Uterus (tissue), 4 donors: Measurements from ENCODE around the gene MFAP4. TPM values are rescaled to one million over a fixed set of nuclear protein-coding genes. Genes with fewer than 3 reads are reported as not detected.

Source experiments
- DNase-seq, 2 donors: peaks; one replicate each; pipeline ENCODE4 v3.0.0-alpha.2; 2019 to 2020
- H3K27ac ChIP-seq, 2 donors: fragments of 200-600 bp; sonication (generic); 1 replicate in 1 of 2; 2 replicates in 1 of 2; pipeline ENCODE4 v1.5.1; 2016 to 2018
- H3K27me3 ChIP-seq, 2 donors: fragments of 200-600 bp; sonication (generic); one replicate each; pipeline ENCODE4 v1.5.1; 2018 to 2019; ENCODE audit warnings: control low read depth in 1 of 2
- H3K36me3 ChIP-seq, 2 donors: fragments of 200-600 bp; sonication (generic); one replicate each; pipeline ENCODE4 v1.5.1; 2019; ENCODE audit warnings: control low read depth in 1 of 2
- H3K4me1 ChIP-seq, 2 donors: fragments of 200-600 bp; sonication (generic); one replicate each; pipeline ENCODE4 v1.5.1; 2018 to 2019; ENCODE audit warnings: control low read depth in 1 of 2
- H3K4me3 ChIP-seq, 2 donors: fragments of 200-600 bp; sonication (generic); 1 replicate in 1 of 2; 2 replicates in 1 of 2; pipeline ENCODE4 v1.5.1; 2018 to 2019; ENCODE audit warnings: mild to moderate bottlenecking in 1 of 2
- H3K9me3 ChIP-seq, 2 donors: fragments of 200-600 bp; sonication (generic); one replicate each; pipeline ENCODE4 v1.5.1; 2019; ENCODE audit warnings: control low read depth in 1 of 2
- CTCF ChIP-seq, 4 experiments: fragments of 200-600 bp in 2 of 4; fragments of 450-650 bp in 2 of 4; sonication (generic) in 2 of 4; IDR thresholded peaks; one replicate each; pipeline ENCODE4 v1.5.1; 2016 to 2019; ENCODE audit warnings: antibody characterized with exemption in 4 of 4, mild to moderate bottlenecking in 2 of 4, moderate library complexity in 1 of 4
- POLR2A ChIP-seq, 2 donors: fragments of 450-650 bp; IDR thresholded peaks; one replicate each; pipeline ENCODE4 v1.6.1; 2016; ENCODE audit warnings: antibody characterized with exemption in 2 of 2, mild to moderate bottlenecking in 1 of 2, moderate library complexity in 1 of 2
- intact Hi-C: fragments of 100-400 bp; cut with DNase I; formaldehyde crosslinking; loops from one replicate; pipeline ENCODE4 v1.15.1; 2023; ENCODE audit warnings: low total_unique reads
- total RNA-seq, 4 donors: library from RNA; depleted of rRNA in 3 of 4; stranded (reverse); fragments of >200 nt in 3 of 4; gene quantifications; one replicate each; pipeline versions ENCODE4 v1.1.0 to v1.2.4, GENCODE V29; 2014 to 2023
- donor health status: DM: yes; HTN: yes; CAD: no.

The MFAP4 gene
- total RNA-seq, 4 donors from 2014 or later: 81.2 to 149 (median 117) TPM

GRCh38 chr17:19410091-19410490 is 23.1 kb upstream of the MFAP4 start:
- H3K9me3 ChIP-seq: no peaks in the 10 kb centered on the region
- H3K36me3 ChIP-seq: no peaks in the 10 kb centered on the region
- H3K4me1 ChIP-seq: peaks cover 0 to 2% of the 10 kb centered on the region in 2 donors
- DNase-seq: no peak
- intact Hi-C loops: no loop called here
- no peak overlapping the region for H3K4me3 ChIP-seq
- H3K27me3 ChIP-seq: no peaks in the 10 kb centered on the region
- H3K27ac ChIP-seq: no peak overlapping the region
- no peak for TF ChIP-seq POLR2A (IDR thresholded peaks at IDR 0.05)
- TF ChIP-seq CTCF (IDR thresholded peaks at IDR 0.05): no peak

- intact Hi-C loops: no loop called here
- Histone ChIP-seq H3K4me1 (peaks cover 0 to 2% of the 10 kb centered on the region in 2 donors), H3K9me3 (no peaks in the 10 kb centered on the region), H3K27me3 (no peaks in the 10 kb centered on the region), H3K27ac (no peak overlapping the region), H3K4me3 (no peak overlapping the region), H3K36me3 (no peaks in the 10 kb centered on the region)
- no peak for TF ChIP-seq CTCF (IDR thresholded peaks at IDR 0.05)
- no peak for TF ChIP-seq POLR2A (IDR thresholded peaks at IDR 0.05)
- DNase-seq: no peak
Measured at GRCh38 chr17:19409509-19409908, 22.5 kb upstream of the MFAP4 start.

GRCh38 chr17:19409066-19409465 is 22.1 kb upstream of the MFAP4 start:
- no peak for DNase-seq
- TF ChIP-seq CTCF (IDR thresholded peaks at IDR 0.05): no peak
- TF ChIP-seq POLR2A (IDR thresholded peaks at IDR 0.05): no peak
- Histone ChIP-seq H3K36me3 (no peaks in the 10 kb centered on the region), H3K27ac (no peak overlapping the region), H3K27me3 (no peaks in the 10 kb centered on the region), H3K9me3 (no peaks in the 10 kb centered on the region), H3K4me3 (no peak overlapping the region), H3K4me1 (peaks cover 0 to 2% of the 10 kb centered on the region in 2 donors)
- intact Hi-C loops: no loop called here

- no peak for DNase-seq
- intact Hi-C loops: no loop called here
- H3K9me3 ChIP-seq: no peaks in the 10 kb centered on the region
Measured at GRCh38 chr17:19408346-19408710, 21.3 kb upstream of the MFAP4 start.

More at GRCh38 chr17:19408346-19408710, 21.3 kb upstream of the MFAP4 start:
- Histone ChIP-seq H3K27me3 (no peaks in the 10 kb centered on the region), H3K36me3 (no peaks in the 10 kb centered on the region), H3K4me3 (no peak overlapping the region), H3K27ac (no peak overlapping the region), H3K4me1 (peaks cover 0 to 2% of the 10 kb centered on the region in 2 donors)
- TF ChIP-seq CTCF (IDR thresholded peaks at IDR 0.05): no peak
- no peak for TF ChIP-seq POLR2A (IDR thresholded peaks at IDR 0.05)
